ENCODE results near the gene SAT1. TPM values are rescaled to one million over a fixed set of nuclear protein-coding genes. Genes with fewer than 3 reads are reported as not detected.

Gene SAT1
- total and polyA plus RNA-seq, 2 of the 13 experiments (the other 11 are each of a cell fraction or from before 2014, with no cell fraction given), result 216 to 1,243 TPM

GRCh38 chrX:23782863-23783588, at the start of gene SAT1 (continued):
- TF ChIP-seq ZNF646 (CRISPR knock-in tag; IDR thresholded peaks at IDR 0.05), result no peak
- TF ChIP-seq PCBP1 (IDR thresholded peaks at IDR 0.05; ENCODE audit: borderline replicate concordance, low read depth, low read length), result no peak
- TF ChIP-seq ZNF740 (CRISPR knock-in tag; IDR thresholded peaks at IDR 0.05), result no peak
- TF ChIP-seq ZNF121 (CRISPR knock-in tag; IDR thresholded peaks at IDR 0.05), result peak; percentile 51; the same call in 1 of the 2 replicates
- peak; percentile 98 for TF ChIP-seq CBX1 (IDR thresholded peaks at IDR 0.05; ENCODE audit: low read depth)
- TF ChIP-seq KMT2A (CRISPR knock-in tag; IDR thresholded peaks at IDR 0.05), result peak; percentile 72; the same call in 1 of the 2 replicates
- TF ChIP-seq POLR2A (IDR thresholded peaks at IDR 0.05; ENCODE audit: insufficient read depth in 1 of 2, low read depth in 2 of 2, low read length in 2 of 2), result peak; percentile 98 to 99
- no peak for TF ChIP-seq ZNF543 (CRISPR knock-in tag; IDR thresholded peaks at IDR 0.05)
- no peak; the same call in 1 of the 2 replicates for TF ChIP-seq ZNF607 (CRISPR knock-in tag; IDR thresholded peaks at IDR 0.05; ENCODE audit: borderline replicate concordance)
- TF ChIP-seq FOSL2 (CRISPR knock-in tag; IDR thresholded peaks at IDR 0.05), result 0 out of 2 replicates have a peak, but pooled peaks have one; percentile 31
- TF ChIP-seq RXRA (CRISPR knock-in tag; IDR thresholded peaks at IDR 0.05), result peak; percentile 65
- TF ChIP-seq NPAS2 (CRISPR knock-in tag; IDR thresholded peaks at IDR 0.05; ENCODE audit: borderline replicate concordance), result no peak
- TF ChIP-seq NCOA2 (CRISPR knock-in tag; IDR thresholded peaks at IDR 0.05), result peak; percentile 39; the same call in 1 of the 2 replicates
- no peak for TF ChIP-seq E2F2 (CRISPR knock-in tag; IDR thresholded peaks at IDR 0.05; ENCODE audit: borderline replicate concordance)
- TF ChIP-seq ZMAT3 (CRISPR knock-in tag; conservative IDR thresholded peaks at IDR 0.05), result 0 out of 2 replicates have a peak, but pooled peaks have one; percentile 35
- TF ChIP-seq TIGD3 (CRISPR knock-in tag; IDR thresholded peaks at IDR 0.05; ENCODE audit: borderline replicate concordance), result no peak
- TF ChIP-seq SATB2 (CRISPR knock-in tag; IDR thresholded peaks at IDR 0.05), result no peak
- TF ChIP-seq ZNF362 (CRISPR knock-in tag; IDR thresholded peaks at IDR 0.05; ENCODE audit: borderline replicate concordance), result no peak
- TF ChIP-seq TBP (CRISPR knock-in tag; IDR thresholded peaks at IDR 0.05), result no peak
- TF ChIP-seq ZFY (CRISPR knock-in tag; IDR thresholded peaks at IDR 0.05), result peak; percentile 44; the same call in 1 of the 2 replicates

Data from HepG2 (cell line).